Measurements from ENCODE around the gene CNMD. TPM values are rescaled to one million over a fixed set of nuclear protein-coding genes. Genes with fewer than 3 reads are reported as not detected.

Gene CNMD
- total and polyA plus RNA-seq, 2 of the 8 experiments (the other 6 are each of a cell fraction or from before 2014, with no cell fraction given), result 87.4 to 113 TPM

- H3K4me3 ChIP-seq (ENCODE audit: extremely low read depth in 1 of 4, insufficient read depth in 2 of 4, low read depth in 3 of 4, low read length in 4 of 4), result no peak overlapping the region
- H3K56ac ChIP-seq (replicated peaks; ENCODE audit: insufficient read length, low read depth, low read length), result no peak overlapping the region
- no peak overlapping the region for H2BK20ac ChIP-seq (ENCODE audit: low read length)
- H2AK5ac ChIP-seq (ENCODE audit: low read depth, low read length), result no peak overlapping the region
- FAIRE-seq, result no peak
- 88% methylated on average over 2 of the region's 2 CpGs; no CpG with 5 or more reads in 1 of the 2 experiments for WGBS, 2 experiments (ENCODE audit: extremely low coverage in 1 of 2, insufficient coverage in 1 of 2, insufficient read length in 1 of 2, insufficient replicate concordance in 2 of 2, low coverage in 1 of 2, low lambda C conversion rate in 2 of 2, missing lambda C conversion rate in 1 of 2)
- H2BK12ac ChIP-seq (ENCODE audit: low read depth, low read length), result no peak overlapping the region
- no peak overlapping the region for H2BK15ac ChIP-seq (ENCODE audit: low read length)
- no peak overlapping the region for H4K8ac ChIP-seq (ENCODE audit: extremely low read depth, insufficient read depth, low read length)
- no peak overlapping the region for H3K4me2 ChIP-seq (ENCODE audit: insufficient read depth in 1 of 2, low read depth in 2 of 2, low read length in 2 of 2)
- no peaks in the 10 kb centered on the region for H3K27me3 ChIP-seq (replicated peaks in 1 of 4; ENCODE audit: control insufficient read depth in 3 of 4, extremely low read depth in 1 of 4, insufficient read depth in 3 of 4, low read length in 3 of 4)
- no peak overlapping the region for H4K91ac ChIP-seq (replicated peaks; ENCODE audit: insufficient read length, low read length)
- H3K9ac ChIP-seq (replicated peaks in 1 of 4; ENCODE audit: extremely low read depth in 1 of 4, low read depth in 3 of 4, low read length in 3 of 4), result no peak overlapping the region
- TF ChIP-seq JUND (IDR thresholded peaks at IDR 0.05; ENCODE audit: low read length) (no peak), BRCA1 (IDR thresholded peaks at IDR 0.05; ENCODE audit: low read depth, low read length) (no peak), ATF2 (IDR thresholded peaks at IDR 0.05; ENCODE audit: low read length) (no peak), EGR1 (IDR thresholded peaks at IDR 0.05; ENCODE audit: borderline replicate concordance, low read depth, low read length) (no peak), CEBPB (IDR thresholded peaks at IDR 0.05; ENCODE audit: low read depth, low read length) (no peak)
- ChIA-PET CTCF (ENCODE audit: partially characterized antibody) (no interaction called here), POLR2A (ENCODE audit: partially characterized antibody) (no interaction called here)
- no peak overlapping the region for H3K23ac ChIP-seq (ENCODE audit: insufficient read length)
- H2BK120ac ChIP-seq (replicated peaks; ENCODE audit: low read depth, low read length), result no peak overlapping the region
- H3K79me1 ChIP-seq (ENCODE audit: low read depth, low read length), result no peaks in the 10 kb centered on the region
- peaks cover 0 to 2% of the 10 kb centered on the region in 2 experiments for H4K20me1 ChIP-seq (replicated peaks in 1 of 2; ENCODE audit: control insufficient read depth in 1 of 2, insufficient read depth in 2 of 2, low read length in 2 of 2)
- peaks cover 8 to 45% of the 10 kb centered on the region in 2 experiments for H3K79me2 ChIP-seq (ENCODE audit: control insufficient read depth in 1 of 2, insufficient read depth in 2 of 2, low read length in 2 of 2)
- DNase-seq (ENCODE audit: low read depth in 1 of 2, low spot score in 2 of 2), result no peak
- no peaks in the 10 kb centered on the region for H3K9me3 ChIP-seq (ENCODE audit: insufficient read depth in 2 of 2, low read depth in 1 of 2, low read length in 1 of 2)
- H3K27ac ChIP-seq (ENCODE audit: low read depth, low read length), result no peak overlapping the region
- peaks cover 2 to 75% (median 17%) of the 10 kb centered on the region in 4 experiments; a peak in 7 of 8 replicates for H3K36me3 ChIP-seq (ENCODE audit: control insufficient read depth in 2 of 4, insufficient read depth in 4 of 4, low read length in 3 of 4)
- H3K18ac ChIP-seq (ENCODE audit: extremely low read depth, low read length), result no peak overlapping the region
- H3K23me2 ChIP-seq (ENCODE audit: low read depth, low read length), result no peaks in the 10 kb centered on the region
- H3K14ac ChIP-seq (ENCODE audit: insufficient read length), result no peak overlapping the region
- no peak overlapping the region for H2AFZ ChIP-seq (ENCODE audit: low read length)
- H3K4ac ChIP-seq (replicated peaks; ENCODE audit: insufficient read length, low read depth, low read length), result no peak overlapping the region
- H2BK5ac ChIP-seq (ENCODE audit: low read depth, low read length), result no peak overlapping the region
- H4K5ac ChIP-seq (ENCODE audit: insufficient read length, low read depth, low read length), result no peak overlapping the region
- H3K4me1 ChIP-seq (replicated peaks in 1 of 4; ENCODE audit: control insufficient read depth in 3 of 4, insufficient read depth in 4 of 4, low read length in 3 of 4), result no peaks in the 10 kb centered on the region
Observed at GRCh38 chr13:52659340-52659739, 80.3 kb downstream of the CNMD start.

All from H1 (cell line).